GM23338 (cell line): ENCODE measurements around the gene SYT13. TPM values are rescaled to one million over a fixed set of nuclear protein-coding genes. Genes with fewer than 3 reads are reported as not detected.

Experiments used
- ATAC-seq: fragments of 200-7000 bp; cut with Tn5 transposase; 3 replicates; pipeline ENCODE4 v1.9.1; 2020
- DNase-seq: peaks from one replicate; pipeline ENCODE4 v3.0.0-alpha.2; 2015; ENCODE audit warnings: low spot score
- H2AFZ ChIP-seq: fragments of 200-600 bp; sonication (generic); 2 replicates; pipeline ENCODE4 v1.8.0; 2016; ENCODE audit warnings: antibody characterized with exemption, mild to moderate bottlenecking, moderate library complexity
- H3F3A ChIP-seq: fragments of 200-600 bp; sonication (generic); replicated peaks from 2 replicates; pipeline ENCODE4 v1.8.0; 2017; ENCODE audit warnings: antibody characterized with exemption, mixed run types, low read depth
- H3K27ac ChIP-seq: fragments of 200-600 bp; sonication (generic); 2 replicates; pipeline ENCODE4 v1.6.1; 2016; ENCODE audit warnings: low read depth
- H3K27me3 ChIP-seq: fragments of 200-600 bp; sonication (generic); 2 replicates; pipeline ENCODE4 v1.8.0; 2016; ENCODE audit warnings: mild to moderate bottlenecking, mixed run types, moderate library complexity; ENCODE audit not compliant: insufficient read depth
- H3K36me3 ChIP-seq: fragments of 200-600 bp; sonication (generic); 2 replicates; pipeline ENCODE4 v1.8.0; 2016; ENCODE audit warnings: mild to moderate bottlenecking; ENCODE audit not compliant: insufficient read depth
- H3K4me1 ChIP-seq: fragments of 200-600 bp; sonication (generic); 2 replicates; pipeline ENCODE4 v1.8.0; 2016; ENCODE audit warnings: mild to moderate bottlenecking, moderate library complexity; ENCODE audit not compliant: insufficient read depth
- H3K4me2 ChIP-seq: fragments of 200-600 bp; sonication (generic); 2 replicates; pipeline ENCODE4 v1.7.1; 2017; ENCODE audit warnings: mixed run types
- H3K4me3 ChIP-seq: fragments of 200-600 bp; sonication (generic); 2 replicates; pipeline ENCODE4 v1.6.1; 2016; ENCODE audit warnings: mixed run types
- H3K79me2 ChIP-seq: fragments of 200-600 bp; sonication (generic); replicated peaks from 2 replicates; pipeline ENCODE4 v1.8.0; 2017; ENCODE audit warnings: mild to moderate bottlenecking; ENCODE audit not compliant: insufficient read depth
- H3K9me2 ChIP-seq: fragments of 200-600 bp; sonication (generic); 2 replicates; pipeline ENCODE4 v1.8.0; 2017; ENCODE audit not compliant: insufficient read depth
- H4K20me1 ChIP-seq: fragments of 200-600 bp; sonication (generic); replicated peaks from 2 replicates; pipeline ENCODE4 v1.8.0; 2017; ENCODE audit warnings: mild to moderate bottlenecking; ENCODE audit not compliant: insufficient read depth
- H3K27ac Mint-ChIP-seq: 2 replicates; pipeline ENCODE4 v1.8.0; 2020; ENCODE audit warnings: inconsistent platforms, mild to moderate bottlenecking, moderate library complexity, mixed read lengths
- H3K27me3 Mint-ChIP-seq: 3 replicates; pipeline ENCODE4 v1.8.0; 2022; ENCODE audit warnings: low read depth, mild to moderate bottlenecking, moderate library complexity, mixed read lengths, inconsistent platforms; ENCODE audit not compliant: insufficient read depth, poor library complexity
- H3K36me3 Mint-ChIP-seq: 3 replicates; pipeline ENCODE4 v1.8.0; 2021; ENCODE audit warnings: low read depth, mild to moderate bottlenecking, inconsistent platforms, moderate library complexity, mixed read lengths
- H3K4me1 Mint-ChIP-seq: 3 replicates; pipeline ENCODE4 v1.8.0; 2020; ENCODE audit warnings: mild to moderate bottlenecking, inconsistent platforms, mixed read lengths
- H3K4me3 Mint-ChIP-seq: 3 replicates; pipeline ENCODE4 v1.8.0; 2021; ENCODE audit warnings: moderate library complexity, mild to moderate bottlenecking, inconsistent platforms, mixed read lengths
- H3K9me3 Mint-ChIP-seq: 3 replicates; pipeline ENCODE4 v1.8.0; 2020; ENCODE audit warnings: moderate library complexity, mild to moderate bottlenecking, inconsistent platforms, mixed read lengths
- EZH2 ChIP-seq: fragments of 200-600 bp; sonication (generic); IDR thresholded peaks from one replicate; pipeline ENCODE4 v1.8.0; 2017; ENCODE audit warnings: antibody characterized with exemption, mild to moderate bottlenecking, low read depth; ENCODE audit not compliant: unreplicated experiment
- JUNB ChIP-seq: IDR thresholded peaks from one replicate; pipeline ENCODE4 v1.6.1; 2016; ENCODE audit warnings: antibody characterized with exemption; ENCODE audit not compliant: unreplicated experiment
- NANOG ChIP-seq: IDR thresholded peaks from 2 replicates; pipeline ENCODE4 v1.6.1; 2016; ENCODE audit warnings: antibody characterized with exemption, borderline replicate concordance
- STAT1 ChIP-seq: IDR thresholded peaks from one replicate; pipeline ENCODE4 v1.6.1; 2016; ENCODE audit warnings: antibody characterized with exemption; ENCODE audit not compliant: unreplicated experiment
- ZNF462 ChIP-seq: fragments of 250-450 bp; sonication (Bioruptor Pico); IDR thresholded peaks from 2 replicates; pipeline ENCODE4 v1.5.0; 2020; ENCODE audit warnings: mild to moderate bottlenecking, moderate library complexity
- polyA plus RNA-seq: library from polyadenylated mRNA; unstranded; fragments of >200 nt; fragmentation: Nextera tagmentation; extraction: Ambion mirVana; gene quantifications from 2 replicates; pipeline ENCODE4 v1.2.1, GENCODE V29; 2016
- total RNA-seq: library from RNA; depleted of rRNA; stranded (reverse); fragments of >200 nt; shearing (Covaris generic); gene quantifications from 2 replicates; pipeline ENCODE4 v1.2.3, GENCODE V29; 2014
- TF ChIP-seq, protein P1 (sequence below): IDR thresholded peaks from 2 replicates; pipeline ENCODE4 v1.6.1; 2016; ENCODE audit warnings: antibody characterized with exemption
- TF ChIP-seq, protein P2 (sequence below): IDR thresholded peaks from one replicate; pipeline ENCODE4 v1.6.1; 2018; ENCODE audit warnings: antibody characterized with exemption; ENCODE audit not compliant: unreplicated experiment

Gene SYT13
- total and polyA plus RNA-seq, 2 experiments from 2014 or later = 3.4 to 16.3 TPM

DNA sequence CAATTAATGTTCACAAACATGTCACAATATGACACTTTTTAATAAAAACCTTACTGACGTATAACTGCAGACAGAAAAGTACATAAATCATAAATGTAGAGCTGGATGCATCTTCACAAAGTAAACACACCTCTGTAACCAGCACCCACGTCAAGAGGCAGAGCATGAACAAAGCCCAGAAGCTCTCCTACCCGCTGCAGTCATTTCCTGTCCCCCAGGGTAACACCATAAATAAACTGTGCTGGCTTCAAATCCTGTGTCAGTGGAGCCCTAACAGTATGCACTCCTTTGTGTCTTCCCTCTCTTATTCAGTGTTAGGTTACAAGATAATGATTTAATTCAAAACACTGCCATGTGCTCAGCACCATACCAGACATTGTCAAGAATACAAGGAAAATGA is 5.7 kb downstream of the SYT13 start (continued):
- TF ChIP-seq, protein P1, sequence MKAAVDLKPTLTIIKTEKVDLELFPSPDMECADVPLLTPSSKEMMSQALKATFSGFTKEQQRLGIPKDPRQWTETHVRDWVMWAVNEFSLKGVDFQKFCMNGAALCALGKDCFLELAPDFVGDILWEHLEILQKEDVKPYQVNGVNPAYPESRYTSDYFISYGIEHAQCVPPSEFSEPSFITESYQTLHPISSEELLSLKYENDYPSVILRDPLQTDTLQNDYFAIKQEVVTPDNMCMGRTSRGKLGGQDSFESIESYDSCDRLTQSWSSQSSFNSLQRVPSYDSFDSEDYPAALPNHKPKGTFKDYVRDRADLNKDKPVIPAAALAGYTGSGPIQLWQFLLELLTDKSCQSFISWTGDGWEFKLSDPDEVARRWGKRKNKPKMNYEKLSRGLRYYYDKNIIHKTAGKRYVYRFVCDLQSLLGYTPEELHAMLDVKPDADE = no peak
- TF ChIP-seq JUNB (no peak), NANOG (no peak), ZNF462 (CRISPR knock-in tag) (no peak), STAT1 (no peak)

GRCh38 chr11:45279645-45280044 is 6.5 kb downstream of the SYT13 start:
- no peaks in the 10 kb centered on the region for H3K36me3 ChIP-seq
- peaks cover 19% of the 10 kb centered on the region for H3K9me3 Mint-ChIP-seq
- H3K79me2 ChIP-seq = no peaks in the 10 kb centered on the region; the same call in 1 of the 2 replicates
- peaks cover 19% of the 10 kb centered on the region for H3K36me3 Mint-ChIP-seq
- H3K27me3 Mint-ChIP-seq = peaks cover 4% of the 10 kb centered on the region
- ATAC-seq (no peak), DNase-seq (no peak)
- no peak overlapping the region for H3K27ac Mint-ChIP-seq
- no peak overlapping the region for H3K27ac ChIP-seq
- H4K20me1 ChIP-seq = no peaks in the 10 kb centered on the region
- H2AFZ ChIP-seq = no peak overlapping the region
- H3K4me1 Mint-ChIP-seq = peaks cover 17% of the 10 kb centered on the region
- no peak overlapping the region for H3K4me2 ChIP-seq
- peaks cover 7% of the 10 kb centered on the region for H3K27me3 ChIP-seq
- no peaks in the 10 kb centered on the region for H3K9me2 ChIP-seq
- H3K4me1 ChIP-seq = peaks cover 7% of the 10 kb centered on the region; the same call in 1 of the 2 replicates
- TF ChIP-seq NANOG = no peak
- TF ChIP-seq EZH2 = no peak
- TF ChIP-seq, protein P2, sequence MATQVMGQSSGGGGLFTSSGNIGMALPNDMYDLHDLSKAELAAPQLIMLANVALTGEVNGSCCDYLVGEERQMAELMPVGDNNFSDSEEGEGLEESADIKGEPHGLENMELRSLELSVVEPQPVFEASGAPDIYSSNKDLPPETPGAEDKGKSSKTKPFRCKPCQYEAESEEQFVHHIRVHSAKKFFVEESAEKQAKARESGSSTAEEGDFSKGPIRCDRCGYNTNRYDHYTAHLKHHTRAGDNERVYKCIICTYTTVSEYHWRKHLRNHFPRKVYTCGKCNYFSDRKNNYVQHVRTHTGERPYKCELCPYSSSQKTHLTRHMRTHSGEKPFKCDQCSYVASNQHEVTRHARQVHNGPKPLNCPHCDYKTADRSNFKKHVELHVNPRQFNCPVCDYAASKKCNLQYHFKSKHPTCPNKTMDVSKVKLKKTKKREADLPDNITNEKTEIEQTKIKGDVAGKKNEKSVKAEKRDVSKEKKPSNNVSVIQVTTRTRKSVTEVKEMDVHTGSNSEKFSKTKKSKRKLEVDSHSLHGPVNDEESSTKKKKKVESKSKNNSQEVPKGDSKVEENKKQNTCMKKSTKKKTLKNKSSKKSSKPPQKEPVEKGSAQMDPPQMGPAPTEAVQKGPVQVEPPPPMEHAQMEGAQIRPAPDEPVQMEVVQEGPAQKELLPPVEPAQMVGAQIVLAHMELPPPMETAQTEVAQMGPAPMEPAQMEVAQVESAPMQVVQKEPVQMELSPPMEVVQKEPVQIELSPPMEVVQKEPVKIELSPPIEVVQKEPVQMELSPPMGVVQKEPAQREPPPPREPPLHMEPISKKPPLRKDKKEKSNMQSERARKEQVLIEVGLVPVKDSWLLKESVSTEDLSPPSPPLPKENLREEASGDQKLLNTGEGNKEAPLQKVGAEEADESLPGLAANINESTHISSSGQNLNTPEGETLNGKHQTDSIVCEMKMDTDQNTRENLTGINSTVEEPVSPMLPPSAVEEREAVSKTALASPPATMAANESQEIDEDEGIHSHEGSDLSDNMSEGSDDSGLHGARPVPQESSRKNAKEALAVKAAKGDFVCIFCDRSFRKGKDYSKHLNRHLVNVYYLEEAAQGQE = no peak
- H3K4me3 ChIP-seq = no peak overlapping the region
- 0 out of 2 replicates have a peak, but pooled peaks cover 2% of the 10 kb centered on the region for H3F3A ChIP-seq
- H3K4me3 Mint-ChIP-seq = no peak overlapping the region
